Measurements from ENCODE around the gene FBXL16.

GRCh38 chr16:662095-662494 lies 43.5 kb downstream of the FBXL16 start:
- TF ChIP-seq CTCF (conservative IDR thresholded peaks at IDR 0.05 in 1 of 2, IDR thresholded peaks at IDR 0.05 in 1 of 2; ENCODE audit: low read depth in 1 of 2, low read length in 2 of 2) (no peak), EZH2 (IDR thresholded peaks at IDR 0.05; ENCODE audit: low read length, missing control alignments) (no peak)
